HEK293 (cell line): ENCODE results near the gene MATN4.
A peak's percentile ranks its signal among the peaks of the same experiment; 100 is the strongest.

ENCODE experiments used
- CTCF ChIA-PET: fragments of 350-600 bp; formaldehyde crosslinking; extraction: SDS; loops from one replicate; lab custom pipeline; 2021; ENCODE audit warnings: antibody characterized with exemption; lab: Yijun Ruan, JAX
- POLR2A ChIA-PET: fragments of 300-600 bp; formaldehyde crosslinking; extraction: SDS; loops from one replicate; lab custom pipeline; 2020; ENCODE audit warnings: antibody characterized with exemption, inconsistent platforms; lab: Yijun Ruan, JAX
- H3K27ac ChIP-seq: fragments of 200-500 bp; sonication (Bioruptor generic); 2 replicates; pipeline ENCODE4 v1.5.1; 2014; ENCODE audit warnings: low read depth, low read length, control low read depth, inconsistent platforms; ENCODE audit errors: extremely low read depth
- H3K36me3 ChIP-seq, 2 experiments: fragments of 200-500 bp in 1 of 2; sonication (Bioruptor generic) in 1 of 2; 1 replicate in 1 of 2; 2 replicates in 1 of 2; pipeline ENCODE4 v1.5.1; 2014 to 2017; ENCODE audit warnings: inconsistent platforms in 2 of 2, low read length in 2 of 2; ENCODE audit not compliant: control insufficient read depth in 2 of 2, insufficient read depth in 1 of 2
- H3K4me1 ChIP-seq: fragments of 200-500 bp; sonication (Bioruptor generic); 2 replicates; pipeline ENCODE4 v1.5.1; 2014; ENCODE audit warnings: mild to moderate bottlenecking, low read length, inconsistent platforms; ENCODE audit not compliant: control insufficient read depth, insufficient read depth
- H3K4me3 ChIP-seq: 2 replicates; pipeline ENCODE4 v1.5.1; 2011; ENCODE audit warnings: low read depth, mild to moderate bottlenecking, control low read depth, low read length, moderate library complexity
- H3K9me3 ChIP-seq: fragments of 200-500 bp; sonication (Bioruptor generic); 2 replicates; pipeline ENCODE4 v1.5.1; 2014; ENCODE audit warnings: low read depth, low read length, inconsistent platforms; ENCODE audit not compliant: control insufficient read depth, insufficient read depth
- BCL11B ChIP-seq: fragments of 450-650 bp; formaldehyde crosslinking; IDR thresholded peaks from 2 replicates; pipeline ENCODE4 v1.5.1; 2016; ENCODE audit warnings: low read depth, missing biosample characterization, missing genetic modification characterization
- KLF1 ChIP-seq: fragments of 450-650 bp; formaldehyde crosslinking; IDR thresholded peaks from 2 replicates; pipeline ENCODE4 v1.5.1; 2016; ENCODE audit warnings: missing biosample characterization, missing genetic modification characterization
- KLF16 ChIP-seq: fragments of 450-650 bp; formaldehyde crosslinking; IDR thresholded peaks from 2 replicates; pipeline ENCODE4 v1.5.1; 2017; ENCODE audit warnings: missing biosample characterization, missing genetic modification characterization
- OSR2 ChIP-seq: fragments of 450-650 bp; formaldehyde crosslinking; IDR thresholded peaks from 2 replicates; pipeline ENCODE4 v1.5.1; 2016; ENCODE audit warnings: missing biosample characterization, missing genetic modification characterization
- PRDM2 ChIP-seq: fragments of 450-650 bp; formaldehyde crosslinking; IDR thresholded peaks from 2 replicates; pipeline ENCODE4 v1.5.1; 2016; ENCODE audit warnings: missing biosample characterization, missing genetic modification characterization, borderline replicate concordance
- ZBTB21 ChIP-seq: fragments of 450-650 bp; formaldehyde crosslinking; IDR thresholded peaks from 2 replicates; pipeline ENCODE4 v1.5.1; 2017; ENCODE audit warnings: missing biosample characterization, missing genetic modification characterization
- ZNF148 ChIP-seq: fragments of 450-650 bp; formaldehyde crosslinking; IDR thresholded peaks from 2 replicates; pipeline ENCODE4 v1.5.0; 2017; ENCODE audit warnings: missing biosample characterization, missing genetic modification characterization, borderline replicate concordance
- ZNF335 ChIP-seq: fragments of 450-650 bp; formaldehyde crosslinking; conservative IDR thresholded peaks from 2 replicates; pipeline ENCODE4 v1.5.1; 2016; ENCODE audit warnings: missing biosample characterization, missing genetic modification characterization
- ZNF341 ChIP-seq: fragments of 450-650 bp; formaldehyde crosslinking; IDR thresholded peaks from 2 replicates; pipeline ENCODE4; 2016; ENCODE audit warnings: low read depth, missing biosample characterization, missing genetic modification characterization
- ZNF366 ChIP-seq: fragments of 450-650 bp; formaldehyde crosslinking; conservative IDR thresholded peaks from 2 replicates; pipeline ENCODE4 v1.5.1; 2016; ENCODE audit warnings: missing biosample characterization, missing genetic modification characterization
- ZNF423 ChIP-seq: fragments of 450-650 bp; formaldehyde crosslinking; IDR thresholded peaks from 2 replicates; pipeline ENCODE4 v1.5.1; 2016; ENCODE audit warnings: missing biosample characterization, missing genetic modification characterization
- ZNF600 ChIP-seq: fragments of 450-650 bp; formaldehyde crosslinking; IDR thresholded peaks from 2 replicates; pipeline ENCODE4 v1.5.1; 2016; ENCODE audit warnings: missing biosample characterization, missing genetic modification characterization
- ZNF623 ChIP-seq: fragments of 450-650 bp; formaldehyde crosslinking; IDR thresholded peaks from 2 replicates; pipeline ENCODE4 v1.5.1; 2016; ENCODE audit warnings: missing biosample characterization, missing genetic modification characterization
- ZSCAN16 ChIP-seq: fragments of 450-650 bp; formaldehyde crosslinking; IDR thresholded peaks from 2 replicates; pipeline ENCODE4 v1.5.1; 2016; ENCODE audit warnings: missing biosample characterization, missing genetic modification characterization
- ZXDB ChIP-seq: fragments of 450-650 bp; formaldehyde crosslinking; IDR thresholded peaks from 2 replicates; pipeline ENCODE4 v1.5.1; 2016; ENCODE audit warnings: missing biosample characterization, missing genetic modification characterization
- TF ChIP-seq, protein P1 (sequence below): fragments of 450-650 bp; formaldehyde crosslinking; IDR thresholded peaks from 2 replicates; pipeline ENCODE4 v1.5.1; 2016; ENCODE audit warnings: missing biosample characterization, missing genetic modification characterization
- TF ChIP-seq, protein P2 (sequence below): IDR thresholded peaks from 2 replicates; pipeline ENCODE4 v1.6.1; 2011; ENCODE audit warnings: mild to moderate bottlenecking, low read depth, low read length, borderline replicate concordance
- TF ChIP-seq, protein P3 (sequence below): fragments of 450-650 bp; formaldehyde crosslinking; IDR thresholded peaks from 2 replicates; pipeline ENCODE4 v1.5.1; 2016; ENCODE audit warnings: missing biosample characterization, missing genetic modification characterization

The MATN4 gene

DNA sequence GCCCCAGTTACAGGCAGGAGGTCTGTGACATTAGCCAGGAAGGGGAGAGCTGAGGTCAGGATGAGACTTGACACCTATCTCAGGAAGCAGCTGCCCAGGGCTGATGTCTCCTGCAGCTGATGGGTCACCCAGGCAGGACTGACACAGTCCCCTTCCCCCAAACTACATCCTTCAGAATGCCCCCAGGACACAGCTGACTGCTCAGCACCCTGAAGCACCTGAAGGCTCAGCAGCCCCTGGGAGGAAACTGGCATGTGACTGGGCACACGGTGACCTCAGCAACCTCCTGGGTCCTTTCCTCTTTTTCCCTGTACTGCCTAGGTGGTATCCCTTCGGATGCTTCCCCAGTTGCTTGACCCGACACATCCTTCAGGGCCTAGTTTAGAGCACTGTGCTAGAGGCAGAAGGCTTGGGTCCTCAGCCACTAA lies 38.2 kb upstream of the MATN4 start:
- no peaks in the 10 kb centered on the region for H3K9me3 ChIP-seq
- TF ChIP-seq ZNF335 (tag by site-specific recombination), result peak; percentile 63
- no peak for TF ChIP-seq PRDM2
- TF ChIP-seq ZSCAN16 (tag by site-specific recombination), result no peak
- no peaks in the 10 kb centered on the region for H3K36me3 ChIP-seq
- ChIA-PET POLR2A (interaction anchor here (0.6 to 3.5 kb wide), 6 partner anchors 9 to 88 kb away, joined by 3 to 31 read pairs (median 7); partner anchors contain the start of gene SYS1), CTCF (interaction anchor here (1.6 to 2.5 kb wide), 3 partner anchors 16 to 425 kb away, joined by 5 to 11 read pairs (median 9); partner anchors contain the start of gene SYS1)
- H3K4me3 ChIP-seq, result no peak overlapping the region
- H3K27ac ChIP-seq, result no peak overlapping the region
- H3K4me1 ChIP-seq, result peaks cover 37% of the 10 kb centered on the region

- Histone ChIP-seq H3K4me3 (no peak overlapping the region), H3K36me3 (peaks cover 0 to 5% of the 10 kb centered on the region in 2 experiments; a peak in 1 of 3 replicates), H3K9me3 (no peaks in the 10 kb centered on the region), H3K27ac (no peak overlapping the region), H3K4me1 (peaks cover 38% of the 10 kb centered on the region)
- ChIA-PET POLR2A (interaction anchor here (0.6 to 1.3 kb wide), 2 partner anchors 24 to 32 kb away, joined by 3 to 4 read pairs; no protein-coding TSS in a partner anchor), CTCF (interaction anchor here (0.9 to 2.0 kb wide), 2 partner anchors 14 to 18 kb away, joined by 3 to 8 read pairs; partner anchors contain the start of gene SYS1)
- TF ChIP-seq, protein P1, sequence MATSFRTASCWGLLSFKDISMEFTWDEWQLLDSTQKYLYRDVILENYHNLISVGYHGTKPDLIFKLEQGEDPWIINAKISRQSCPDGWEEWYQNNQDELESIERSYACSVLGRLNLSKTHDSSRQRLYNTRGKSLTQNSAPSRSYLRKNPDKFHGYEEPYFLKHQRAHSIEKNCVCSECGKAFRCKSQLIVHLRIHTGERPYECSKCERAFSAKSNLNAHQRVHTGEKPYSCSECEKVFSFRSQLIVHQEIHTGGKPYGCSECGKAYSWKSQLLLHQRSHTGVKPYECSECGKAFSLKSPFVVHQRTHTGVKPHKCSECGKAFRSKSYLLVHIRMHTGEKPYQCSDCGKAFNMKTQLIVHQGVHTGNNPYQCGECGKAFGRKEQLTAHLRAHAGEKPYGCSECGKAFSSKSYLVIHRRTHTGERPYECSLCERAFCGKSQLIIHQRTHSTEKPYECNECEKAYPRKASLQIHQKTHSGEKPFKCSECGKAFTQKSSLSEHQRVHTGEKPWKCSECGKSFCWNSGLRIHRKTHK (tag by site-specific recombination), result no peak
- TF ChIP-seq KLF1 (tag by site-specific recombination) (peak; percentile 87), ZNF623 (no peak), BCL11B (tag by site-specific recombination) (no peak), OSR2 (tag by site-specific recombination) (peak; percentile 19; the same call in 1 of the 2 replicates), ZNF600 (tag by site-specific recombination) (no peak), ZNF148 (no peak), ZXDB (tag by site-specific recombination) (no peak), ZBTB21 (tag by site-specific recombination) (no peak), ZNF423 (tag by site-specific recombination) (no peak), ZNF366 (tag by site-specific recombination) (no peak), KLF16 (tag by site-specific recombination) (no peak), ZNF341 (tag by site-specific recombination) (peak; percentile 31; the same call in 1 of the 2 replicates)
- TF ChIP-seq, protein P2, sequence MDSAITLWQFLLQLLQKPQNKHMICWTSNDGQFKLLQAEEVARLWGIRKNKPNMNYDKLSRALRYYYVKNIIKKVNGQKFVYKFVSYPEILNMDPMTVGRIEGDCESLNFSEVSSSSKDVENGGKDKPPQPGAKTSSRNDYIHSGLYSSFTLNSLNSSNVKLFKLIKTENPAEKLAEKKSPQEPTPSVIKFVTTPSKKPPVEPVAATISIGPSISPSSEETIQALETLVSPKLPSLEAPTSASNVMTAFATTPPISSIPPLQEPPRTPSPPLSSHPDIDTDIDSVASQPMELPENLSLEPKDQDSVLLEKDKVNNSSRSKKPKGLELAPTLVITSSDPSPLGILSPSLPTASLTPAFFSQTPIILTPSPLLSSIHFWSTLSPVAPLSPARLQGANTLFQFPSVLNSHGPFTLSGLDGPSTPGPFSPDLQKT, result no peak
- TF ChIP-seq, protein P3, sequence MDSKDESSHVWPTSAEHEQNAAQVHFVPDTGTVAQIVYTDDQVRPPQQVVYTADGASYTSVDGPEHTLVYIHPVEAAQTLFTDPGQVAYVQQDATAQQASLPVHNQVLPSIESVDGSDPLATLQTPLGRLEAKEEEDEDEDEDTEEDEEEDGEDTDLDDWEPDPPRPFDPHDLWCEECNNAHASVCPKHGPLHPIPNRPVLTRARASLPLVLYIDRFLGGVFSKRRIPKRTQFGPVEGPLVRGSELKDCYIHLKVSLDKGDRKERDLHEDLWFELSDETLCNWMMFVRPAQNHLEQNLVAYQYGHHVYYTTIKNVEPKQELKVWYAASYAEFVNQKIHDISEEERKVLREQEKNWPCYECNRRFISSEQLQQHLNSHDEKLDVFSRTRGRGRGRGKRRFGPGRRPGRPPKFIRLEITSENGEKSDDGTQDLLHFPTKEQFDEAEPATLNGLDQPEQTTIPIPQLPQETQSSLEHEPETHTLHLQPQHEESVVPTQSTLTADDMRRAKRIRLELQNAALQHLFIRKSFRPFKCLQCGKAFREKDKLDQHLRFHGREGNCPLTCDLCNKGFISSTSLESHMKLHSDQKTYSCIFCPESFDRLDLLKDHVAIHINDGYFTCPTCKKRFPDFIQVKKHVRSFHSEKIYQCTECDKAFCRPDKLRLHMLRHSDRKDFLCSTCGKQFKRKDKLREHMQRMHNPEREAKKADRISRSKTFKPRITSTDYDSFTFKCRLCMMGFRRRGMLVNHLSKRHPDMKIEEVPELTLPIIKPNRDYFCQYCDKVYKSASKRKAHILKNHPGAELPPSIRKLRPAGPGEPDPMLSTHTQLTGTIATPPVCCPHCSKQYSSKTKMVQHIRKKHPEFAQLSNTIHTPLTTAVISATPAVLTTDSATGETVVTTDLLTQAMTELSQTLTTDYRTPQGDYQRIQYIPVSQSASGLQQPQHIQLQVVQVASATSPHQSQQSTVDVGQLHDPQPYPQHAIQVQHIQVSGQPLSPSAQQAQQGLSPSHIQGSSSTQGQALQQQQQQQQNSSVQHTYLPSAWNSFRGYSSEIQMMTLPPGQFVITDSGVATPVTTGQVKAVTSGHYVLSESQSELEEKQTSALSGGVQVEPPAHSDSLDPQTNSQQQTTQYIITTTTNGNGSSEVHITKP, result peak; percentile 92
These were observed 37.2 kb upstream of the MATN4 start for GRCh38 chr20:45345104-45345936.
